Gastroesophageal sphincter (tissue), 3 donors: ENCODE results near the gene ADM5.

ENCODE experiments used
- CTCF ChIP-seq, 4 experiments: fragments of 200-600 bp in 2 of 4; fragments of 450-650 bp in 2 of 4; sonication (generic) in 1 of 4; IDR thresholded peaks; one replicate each; pipeline ENCODE4 v1.5.1; 2017 to 2019; ENCODE audit warnings: antibody characterized with exemption in 4 of 4, mild to moderate bottlenecking in 2 of 4, moderate library complexity in 2 of 4
- EP300 ChIP-seq: sonication (generic); formaldehyde crosslinking; IDR thresholded peaks from one replicate; pipeline ENCODE4 v1.6.1; 2017; ENCODE audit warnings: antibody characterized with exemption, mild to moderate bottlenecking
- POLR2A ChIP-seq, 2 donors: fragments of 450-650 bp; IDR thresholded peaks; one replicate each; pipeline ENCODE4 v1.6.1; 2017; ENCODE audit warnings: antibody characterized with exemption in 2 of 2, mild to moderate bottlenecking in 2 of 2, moderate library complexity in 1 of 2
- POLR2AphosphoS5 ChIP-seq: sonication (generic); formaldehyde crosslinking; IDR thresholded peaks from one replicate; pipeline ENCODE4 v1.6.1; 2017; ENCODE audit warnings: antibody characterized with exemption

- peak; percentile 90 to 91 for TF ChIP-seq POLR2A (IDR thresholded peaks at IDR 0.05)
- TF ChIP-seq CTCF (IDR thresholded peaks at IDR 0.05): no peak
- TF ChIP-seq EP300: no peak
- TF ChIP-seq POLR2AphosphoS5: peak; percentile 98
Observed at GRCh38 chr19:49640113-49640898, 49.1 kb upstream of the ADM5 start, which contains the start of gene RRAS.
